HG03520 (cell line): ENCODE data around the gene VWA3B.
A peak's percentile ranks its signal among the peaks of the same experiment; 100 is the strongest.
"Not testable (repeated sequence)": the region's sequence is repeated elsewhere in the genome, so short reads cannot be mapped to it uniquely, and the experiment has no call there.

Source experiments
- ATAC-seq: cut with Tn5 transposase; IDR thresholded peaks from one replicate; pipeline ENCODE4 v1.9.1; 2021; ENCODE audit warnings: mild to moderate bottlenecking, moderate library complexity; ENCODE audit not compliant: unreplicated experiment

The VWA3B gene

GRCh38 chr2:98128556-98129109 is 41.7 kb downstream of the VWA3B start:
- no peak for ATAC-seq

- ATAC-seq: not testable (repeated sequence)
These were observed 43.1 kb downstream of the VWA3B start for GRCh38 chr2:98130073-98130472.

- peak; percentile 69 for ATAC-seq
These were observed 47.4 kb downstream of the VWA3B start for GRCh38 chr2:98134172-98135005.

GRCh38 chr2:98137196-98137595 is 50.2 kb downstream of the VWA3B start:
- no peak for ATAC-seq

GRCh38 chr2:98138978-98139377 is 52.0 kb downstream of the VWA3B start:
- ATAC-seq: not testable (repeated sequence)

- ATAC-seq: no peak
These were observed 53.2 kb downstream of the VWA3B start for GRCh38 chr2:98140210-98140609.

- no peak for ATAC-seq
These were observed 55.3 kb downstream of the VWA3B start for GRCh38 chr2:98142106-98142791.

GRCh38 chr2:98145070-98145469 is 58.1 kb downstream of the VWA3B start:
- ATAC-seq: no peak

- not testable (repeated sequence) for ATAC-seq
These were observed 60.9 kb downstream of the VWA3B start for GRCh38 chr2:98147900-98148299.

- ATAC-seq: no peak
These were observed 61.8 kb downstream of the VWA3B start for GRCh38 chr2:98148595-98149332.

- ATAC-seq: no peak
These were observed 62.3 kb downstream of the VWA3B start for GRCh38 chr2:98149333-98149697.

- ATAC-seq: no peak
These were observed 66.5 kb downstream of the VWA3B start for GRCh38 chr2:98153481-98153880.

- no peak for ATAC-seq
These were observed 68.3 kb downstream of the VWA3B start for GRCh38 chr2:98155291-98155690.

GRCh38 chr2:98155716-98156115 is 68.7 kb downstream of the VWA3B start:
- ATAC-seq: no peak

GRCh38 chr2:98156304-98156703 is 69.3 kb downstream of the VWA3B start:
- no peak for ATAC-seq

- ATAC-seq: no peak
These were observed 70.6 kb downstream of the VWA3B start for GRCh38 chr2:98157557-98157956.

- ATAC-seq: no peak
These were observed 71.3 kb downstream of the VWA3B start for GRCh38 chr2:98158305-98158704.

GRCh38 chr2:98160554-98160953 is 73.6 kb downstream of the VWA3B start:
- no peak for ATAC-seq

GRCh38 chr2:98161186-98161585 is 74.2 kb downstream of the VWA3B start:
- ATAC-seq: no peak

GRCh38 chr2:98164256-98164655 is 77.3 kb downstream of the VWA3B start:
- ATAC-seq: no peak

GRCh38 chr2:98165516-98166071 is 78.6 kb downstream of the VWA3B start:
- no peak for ATAC-seq
